DMS79 (cell line): Measurements from ENCODE around the gene BCAR3.

Source experiments
- DNase-seq: peaks from one replicate; lab custom pipeline; 2025; lab: John Stamatoyannopoulos, UW

BCAR3 gene

DNA sequence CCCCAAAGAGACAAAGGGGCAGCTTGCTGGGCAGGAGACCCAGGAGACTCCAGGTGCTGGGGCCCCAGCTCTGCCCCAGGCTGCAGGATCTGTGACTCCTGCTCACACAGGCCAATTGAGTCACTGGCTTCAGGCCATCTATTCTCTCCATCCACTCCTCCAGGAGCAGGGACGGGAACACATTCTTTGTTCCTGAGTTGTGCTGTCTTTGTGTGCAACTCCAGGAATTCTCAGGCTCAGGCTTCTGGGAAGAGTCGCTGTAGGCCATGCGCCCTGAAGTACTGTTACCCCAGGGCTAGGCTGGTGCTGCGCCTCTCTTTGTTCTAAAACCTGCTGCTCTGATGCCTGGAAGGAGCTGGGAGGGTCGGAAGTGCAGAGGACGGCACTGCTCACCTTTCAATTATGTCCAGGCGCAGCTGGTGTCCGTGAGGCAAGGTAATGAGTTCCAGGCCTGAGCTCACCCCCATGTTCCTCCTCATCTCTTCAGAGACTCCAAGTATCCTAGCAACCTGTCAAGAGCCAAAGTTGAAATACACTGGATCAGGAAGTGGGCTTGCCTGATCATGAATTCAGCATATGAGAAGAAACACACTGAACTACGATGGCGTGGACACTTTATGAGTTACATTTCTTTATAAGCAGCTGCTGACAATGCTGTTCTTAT lies 105.9 kb downstream of the BCAR3 start:
- peak; percentile 81 for DNase-seq

DNA sequence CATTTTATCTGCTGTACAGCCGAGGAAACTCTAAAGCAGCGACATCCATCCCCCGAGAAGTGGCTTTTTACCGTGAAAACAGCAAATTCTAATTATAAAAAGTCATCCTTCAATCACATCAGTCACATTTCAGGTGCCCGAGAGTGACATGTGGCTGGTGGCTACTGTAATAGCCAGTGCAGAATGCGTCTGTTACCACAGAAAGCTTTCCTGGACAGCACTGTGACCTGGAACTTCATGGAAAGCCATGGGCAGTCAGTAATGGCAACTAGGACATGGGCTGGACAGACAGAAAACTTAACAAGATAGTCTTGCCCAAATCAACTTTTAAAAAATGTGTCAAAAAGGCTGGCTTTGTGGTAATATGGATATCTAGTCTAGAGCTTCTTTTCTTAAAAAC lies 106.6 kb downstream of the BCAR3 start:
- no peak for DNase-seq

DNA sequence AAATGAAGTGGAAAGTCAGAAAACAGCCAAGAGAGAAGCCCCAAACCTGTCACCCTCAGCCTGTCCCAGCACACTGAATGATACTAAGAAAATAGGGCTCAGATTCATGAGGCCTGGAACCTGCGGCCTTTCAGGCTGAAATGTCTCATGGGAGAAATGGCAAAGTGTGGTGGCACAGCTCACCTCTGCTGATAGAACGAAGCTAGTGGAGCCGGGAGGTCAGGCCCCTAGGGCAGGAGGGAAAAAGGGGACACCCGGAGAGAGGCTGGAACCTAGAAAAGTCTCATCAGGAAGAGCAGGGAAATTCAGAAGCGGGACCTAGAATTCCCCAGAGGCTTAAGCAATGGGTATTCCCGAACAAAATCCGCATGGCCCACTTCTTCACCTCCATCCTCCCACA lies 107.1 kb downstream of the BCAR3 start:
- DNase-seq: no peak

DNA sequence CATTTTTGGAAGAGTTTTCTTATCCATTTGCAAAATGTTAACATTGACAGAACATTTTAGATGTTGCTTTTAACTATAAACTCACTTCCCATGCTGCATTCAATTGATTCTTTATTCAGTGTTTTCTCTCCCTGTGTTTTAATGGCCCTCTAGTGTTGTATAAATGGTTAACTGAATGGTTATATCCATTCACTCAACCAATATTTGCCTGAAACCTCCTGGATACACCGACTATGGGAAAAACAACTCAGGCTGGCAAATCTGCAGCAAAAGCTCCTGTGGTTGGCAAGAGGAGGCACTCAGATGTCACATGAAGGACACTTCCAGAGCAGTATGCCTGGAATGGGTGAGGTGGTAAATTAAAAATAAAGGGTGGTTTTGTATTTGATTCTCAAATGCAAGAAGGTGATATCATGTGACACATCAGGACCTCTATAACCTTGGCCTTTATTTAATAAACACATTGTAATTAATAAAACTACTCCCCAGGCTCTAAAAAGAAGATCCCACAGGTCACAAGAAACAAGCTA lies 107.6 kb downstream of the BCAR3 start:
- DNase-seq: no peak

DNA sequence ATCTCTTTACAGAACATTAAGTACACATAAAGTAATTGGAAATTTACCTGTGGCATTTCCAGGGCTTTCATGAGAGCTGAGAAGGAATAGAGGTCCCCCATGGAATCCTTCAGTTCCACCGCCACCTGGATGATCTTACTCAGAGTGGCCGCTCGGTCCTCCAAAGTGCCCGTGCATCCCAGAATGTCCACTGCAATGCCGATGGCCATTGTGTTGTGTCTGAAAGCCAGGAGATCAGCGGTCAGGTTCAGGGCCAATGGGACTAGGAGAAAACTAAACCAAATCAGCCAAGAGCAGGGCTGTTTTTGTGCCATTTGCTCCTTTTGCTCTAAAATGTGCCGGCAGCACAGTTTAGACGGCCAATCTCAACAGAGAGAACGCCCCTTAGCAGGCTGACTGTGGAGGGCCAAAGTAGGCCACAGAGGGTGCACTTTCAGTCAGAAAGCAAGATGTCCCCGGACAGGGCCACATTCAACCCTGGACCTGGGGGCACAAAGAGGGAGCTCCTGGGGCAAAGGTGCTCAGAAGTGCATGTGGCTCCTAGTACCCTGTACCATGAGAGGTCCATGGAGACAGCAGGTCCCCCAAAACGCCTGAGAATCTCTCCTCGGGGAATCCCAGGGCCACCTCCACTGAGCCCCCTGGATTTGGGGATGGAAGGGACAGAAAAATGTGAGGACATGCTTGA lies 109.9 kb downstream of the BCAR3 start:
- DNase-seq: no peak

DNA sequence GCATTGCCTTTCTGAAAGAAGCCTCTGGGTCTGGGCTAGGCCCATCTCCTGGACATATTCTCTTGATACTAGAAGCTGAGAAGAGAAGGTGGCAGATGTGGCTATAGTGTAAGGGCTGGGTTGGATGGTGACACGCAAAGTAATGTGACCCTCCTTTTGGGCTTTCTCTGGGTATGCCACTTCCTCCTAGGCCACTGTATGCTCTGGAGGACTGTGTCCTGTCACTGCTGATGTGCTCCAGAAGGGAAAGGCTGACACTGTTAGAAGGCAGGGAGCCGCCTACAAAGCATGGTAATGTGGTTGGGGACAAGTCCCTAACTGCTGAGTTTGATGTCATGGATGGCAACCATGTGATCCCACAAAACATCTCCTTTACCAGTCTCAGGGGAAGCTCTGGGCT lies 112.1 kb downstream of the BCAR3 start:
- DNase-seq: no peak

DNA sequence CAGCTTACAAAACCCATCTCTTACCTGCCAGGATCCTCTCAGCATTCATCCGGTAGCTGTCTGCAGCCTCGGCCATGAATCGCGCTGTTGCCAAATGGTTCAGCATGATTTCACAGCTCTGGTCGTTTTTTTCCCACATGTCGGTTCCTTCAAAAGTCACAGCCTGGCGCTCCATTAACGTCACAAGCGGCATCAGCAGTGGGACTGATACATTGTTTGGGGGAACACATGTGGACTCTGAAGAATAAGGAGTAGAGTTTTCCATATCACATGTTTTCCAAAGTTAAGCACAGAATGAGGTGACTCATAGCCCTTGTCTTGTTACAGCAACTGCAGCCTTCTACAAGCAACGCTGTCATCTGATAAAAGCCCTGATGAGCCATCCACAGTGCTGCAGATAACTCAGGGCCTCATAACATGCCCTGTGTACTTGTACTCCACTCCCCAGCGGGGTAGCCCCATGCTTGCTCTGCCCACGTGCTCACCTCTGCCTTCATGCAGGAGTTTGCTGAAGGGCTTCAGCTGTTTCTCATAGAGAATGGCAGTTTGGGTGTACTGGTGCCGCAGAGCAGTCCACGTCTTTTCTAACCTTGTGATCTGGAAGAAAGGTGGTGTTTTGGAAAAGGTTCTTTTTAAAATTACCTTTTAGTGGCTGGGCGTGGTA lies 114.2 kb downstream of the BCAR3 start:
- no peak for DNase-seq

DNA sequence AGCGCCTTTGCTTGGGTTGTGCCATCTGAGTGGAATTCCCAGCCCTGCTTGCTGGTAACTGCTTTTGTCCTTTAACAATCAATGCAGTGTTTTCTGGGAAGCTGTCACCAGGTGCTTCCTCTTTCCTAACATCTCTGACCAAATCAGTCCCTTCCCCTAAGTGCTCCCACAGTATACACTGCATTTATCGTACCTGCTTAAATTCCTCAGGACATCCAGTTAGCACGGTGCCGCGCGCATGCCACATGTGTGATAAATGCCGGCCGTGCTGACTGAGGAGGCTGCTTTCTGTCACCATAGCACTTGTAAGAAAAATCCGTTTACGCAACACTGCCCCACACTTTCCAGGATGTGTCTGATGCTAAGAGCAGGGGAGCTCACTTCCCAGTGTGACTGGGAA lies 115.4 kb downstream of the BCAR3 start:
- no peak for DNase-seq

DNA sequence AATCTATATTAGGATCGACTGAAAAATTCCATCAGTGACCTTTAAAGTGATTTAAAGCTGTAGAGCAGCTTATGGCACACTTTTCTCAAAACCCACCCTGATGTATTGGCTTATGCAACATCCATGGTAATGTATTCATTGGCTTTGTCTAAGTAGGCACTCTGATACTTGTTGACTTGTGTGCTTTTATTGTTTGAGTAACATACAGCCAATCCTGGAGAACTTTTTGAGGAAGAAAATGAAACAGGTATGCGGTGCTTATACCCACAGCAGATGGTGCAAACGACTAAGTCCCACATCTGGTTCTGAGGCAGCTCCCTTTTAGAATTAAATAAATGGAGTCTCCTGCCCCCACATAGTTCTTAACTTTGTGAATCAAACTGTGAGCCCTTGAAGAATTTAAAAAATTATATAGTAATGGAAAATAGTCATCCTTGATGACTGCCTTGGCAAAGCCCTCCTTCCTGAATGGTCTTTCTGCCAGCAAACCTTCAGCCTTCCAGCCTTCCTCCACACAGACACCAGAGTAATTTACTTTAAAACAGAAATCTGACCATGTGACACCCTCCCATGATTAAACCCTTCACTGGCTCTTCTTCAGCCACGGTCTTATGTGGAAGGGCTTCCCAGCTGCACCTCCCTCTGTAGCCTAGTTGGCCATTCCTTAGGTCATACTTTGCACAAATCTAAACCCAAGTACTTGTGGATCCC lies 116.0 kb downstream of the BCAR3 start:
- DNase-seq: no peak

DNA sequence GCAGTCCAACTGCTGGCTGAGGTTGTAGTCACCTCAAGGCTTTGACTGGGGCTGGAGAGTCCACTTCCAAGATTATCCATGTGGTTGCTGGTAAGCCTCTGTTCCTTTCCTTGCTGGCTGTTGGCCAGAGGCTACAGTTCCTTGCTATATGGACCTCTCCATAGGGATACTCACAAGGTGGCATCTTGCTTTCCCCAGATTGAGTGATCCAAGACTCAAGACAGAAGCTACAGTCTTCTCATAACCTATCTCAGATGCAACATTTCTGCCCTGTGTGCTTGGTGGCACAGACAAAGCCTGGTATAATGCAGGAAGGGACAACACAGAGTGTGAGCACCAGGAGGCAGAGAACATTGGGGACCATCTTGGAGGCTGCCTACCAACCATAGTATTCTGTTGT lies 121.9 kb downstream of the BCAR3 start:
- no peak for DNase-seq

DNA sequence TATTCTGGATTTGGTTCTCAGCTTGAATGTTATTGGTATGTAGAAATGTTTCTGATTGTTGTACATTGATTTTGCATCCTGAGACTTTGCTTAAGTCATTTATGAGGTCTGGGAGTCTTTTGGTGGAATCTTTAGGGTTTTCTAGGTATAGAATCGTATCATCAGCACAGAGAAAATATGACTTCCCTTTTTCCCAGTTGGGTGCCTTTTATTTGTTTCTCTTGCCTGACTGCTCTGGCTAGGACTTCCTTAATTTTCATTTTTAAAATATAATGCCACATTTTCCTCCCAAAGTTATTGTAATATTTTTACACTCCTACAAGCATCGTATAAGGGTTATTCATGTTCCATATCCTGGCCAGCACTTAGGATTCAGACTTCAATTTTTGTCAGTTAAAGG lies 122.6 kb downstream of the BCAR3 start:
- DNase-seq: no peak

DNA sequence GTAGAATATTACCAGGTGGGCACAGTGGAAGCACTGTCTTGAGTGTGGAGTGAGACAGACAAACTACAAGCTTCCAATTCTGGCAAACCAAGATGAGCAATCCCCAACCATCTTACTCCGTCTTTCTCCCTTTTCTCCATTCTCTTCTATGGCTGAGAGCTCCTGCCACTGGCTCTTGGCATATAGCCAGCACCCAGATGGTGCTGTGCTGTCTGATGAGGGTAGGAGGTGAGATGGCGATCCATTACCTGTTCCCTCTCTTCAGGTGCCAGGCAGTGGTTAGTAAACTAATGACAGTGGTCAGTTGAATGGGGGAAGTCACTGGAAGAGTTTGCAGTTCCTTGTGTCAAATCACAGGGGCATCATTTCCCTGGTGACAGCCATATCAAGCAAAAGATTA lies 125.3 kb downstream of the BCAR3 start:
- peak; percentile 11 for DNase-seq

DNA sequence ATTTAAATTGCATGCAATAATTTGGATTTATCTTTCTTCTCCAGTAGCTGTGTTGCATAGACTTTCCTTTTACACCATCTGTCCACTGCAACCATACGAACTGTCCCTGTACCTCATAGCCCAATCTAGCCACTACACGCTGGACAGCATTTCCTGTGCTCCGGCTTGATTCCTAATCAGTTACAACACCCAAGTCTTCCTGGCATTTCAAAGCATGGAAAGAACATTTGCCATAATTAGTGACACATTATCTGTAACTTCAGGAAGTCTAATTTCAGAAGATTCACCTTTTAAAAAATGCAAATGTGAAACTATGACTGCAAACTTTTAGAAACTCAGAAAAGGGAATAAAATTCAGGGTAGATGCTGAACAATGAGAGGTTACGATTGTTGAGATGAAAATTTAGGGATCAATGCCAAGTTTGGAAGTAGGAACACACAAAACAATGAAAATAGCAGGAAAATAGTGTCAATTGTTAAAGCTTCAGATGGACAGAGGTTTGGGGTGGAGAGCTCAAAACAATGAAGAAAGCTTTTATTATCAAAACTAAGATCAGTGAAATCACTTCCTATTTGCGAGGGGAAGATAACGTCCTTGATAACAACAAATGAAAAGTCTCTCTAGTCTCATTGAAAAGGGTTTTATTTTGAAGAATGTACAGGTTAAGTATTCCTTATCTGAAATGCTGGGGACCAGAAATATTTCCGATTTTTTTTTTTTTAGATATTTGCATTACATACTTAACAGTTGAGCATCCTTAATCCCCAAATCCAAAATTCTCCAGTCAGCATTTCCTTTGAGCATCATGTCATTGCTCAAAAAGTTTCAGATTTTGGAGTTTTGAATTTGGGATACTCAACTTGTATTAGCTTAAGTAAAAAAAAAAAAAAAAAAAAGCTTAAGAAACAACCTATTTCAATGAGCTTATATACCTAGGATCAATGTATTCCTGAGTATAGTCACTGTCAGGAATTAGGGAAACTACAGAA lies 126.5 kb downstream of the BCAR3 start:
- DNase-seq: no peak

DNA sequence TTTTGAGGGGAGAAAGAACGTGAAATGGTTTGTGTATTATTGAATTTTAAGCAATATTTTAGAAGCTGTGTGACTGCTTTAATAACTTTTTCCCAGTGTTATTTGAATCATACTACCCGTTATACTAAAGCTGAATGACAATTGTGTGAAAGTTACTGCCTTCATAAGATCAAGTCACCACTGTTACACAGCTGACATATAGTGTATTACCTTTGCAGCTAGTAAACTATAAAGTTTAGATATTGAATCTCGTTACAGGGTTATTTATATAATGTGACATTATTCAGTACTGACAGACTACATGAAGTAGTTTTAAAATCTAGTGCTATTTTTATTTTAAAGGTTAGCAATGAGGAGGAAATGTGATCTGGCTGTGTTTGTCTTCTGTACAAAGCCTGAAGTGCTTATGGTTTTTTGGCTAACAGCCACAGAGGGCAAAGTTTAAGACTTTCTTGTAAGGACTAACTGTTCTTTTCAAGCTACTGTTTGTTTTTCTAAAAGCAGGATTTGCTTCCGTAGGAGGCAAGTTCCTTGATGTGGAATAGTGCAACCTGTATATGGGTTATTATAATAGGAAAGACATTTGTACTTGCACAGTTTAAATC lies 127.6 kb downstream of the BCAR3 start:
- DNase-seq: peak; percentile 4

DNA sequence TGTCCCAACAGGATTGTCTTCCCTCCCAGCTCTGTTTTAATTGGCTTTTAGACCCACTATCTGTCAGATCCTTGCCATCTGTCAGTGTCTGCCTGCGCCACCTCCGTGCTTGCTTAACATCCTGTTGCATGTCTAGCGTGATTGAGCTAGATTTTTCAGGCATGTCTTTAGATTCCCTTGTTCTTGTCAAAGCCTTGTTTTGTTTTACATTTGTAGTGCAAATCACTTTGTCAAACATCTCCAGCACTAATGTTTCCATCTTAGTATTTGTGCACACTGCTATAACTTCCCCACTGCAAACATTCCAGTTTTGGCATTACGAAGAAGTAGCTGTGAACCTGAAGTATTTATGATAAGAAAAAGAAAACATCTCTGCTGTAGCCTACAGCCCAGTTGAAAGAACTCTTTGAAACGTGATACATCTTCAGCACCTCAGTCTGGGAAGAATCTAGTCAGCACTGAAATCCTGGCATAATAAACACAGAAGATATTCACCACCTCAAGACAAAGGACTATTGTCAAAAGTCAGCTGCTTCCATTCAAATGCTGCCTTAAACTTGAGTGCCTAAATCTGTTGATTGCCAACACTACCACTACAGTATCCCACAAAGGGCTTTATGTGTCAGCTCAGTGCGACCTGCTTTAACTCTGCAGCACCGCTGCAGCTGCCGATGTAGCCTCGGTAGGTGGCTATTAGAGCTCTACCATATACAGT lies 128.7 kb downstream of the BCAR3 start:
- DNase-seq: no peak

DNA sequence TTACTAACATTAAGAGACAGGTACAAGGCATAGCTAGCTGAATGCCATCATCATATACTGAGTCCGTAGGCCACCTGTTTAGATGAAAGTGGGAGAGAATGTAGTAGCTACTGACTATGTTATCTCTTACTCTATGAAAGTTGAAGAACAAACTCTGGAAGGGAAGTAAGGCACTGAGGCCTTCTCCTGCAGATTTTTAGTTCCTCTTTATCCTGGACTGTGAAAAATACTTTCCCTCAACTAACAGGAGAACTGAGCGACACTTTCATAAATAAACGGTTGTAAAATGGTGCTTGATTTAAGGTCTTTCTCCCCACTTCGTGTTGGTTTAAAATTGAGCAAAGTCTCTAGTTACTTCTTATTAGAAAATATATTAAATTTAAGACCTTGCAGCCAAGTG lies 131.8 kb downstream of the BCAR3 start:
- no peak for DNase-seq

DNA sequence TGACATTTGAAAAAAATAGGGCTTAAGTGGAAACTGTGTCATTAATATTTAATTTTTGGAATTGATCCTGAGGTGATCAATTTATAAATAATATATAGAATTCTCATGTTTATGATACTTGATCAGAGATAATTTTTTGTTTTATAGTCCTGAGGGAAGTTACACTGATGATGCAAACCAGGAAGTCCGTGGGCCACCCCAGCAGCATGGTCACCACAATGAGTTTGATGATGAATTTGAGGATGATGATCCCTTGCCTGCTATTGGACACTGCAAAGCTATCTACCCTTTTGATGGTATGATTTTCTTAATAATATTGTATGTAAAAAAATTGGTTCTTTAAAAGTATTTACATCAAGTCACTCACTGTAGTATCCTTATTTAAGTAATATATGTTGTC lies 132.5 kb downstream of the BCAR3 start:
- no peak for DNase-seq

DNA sequence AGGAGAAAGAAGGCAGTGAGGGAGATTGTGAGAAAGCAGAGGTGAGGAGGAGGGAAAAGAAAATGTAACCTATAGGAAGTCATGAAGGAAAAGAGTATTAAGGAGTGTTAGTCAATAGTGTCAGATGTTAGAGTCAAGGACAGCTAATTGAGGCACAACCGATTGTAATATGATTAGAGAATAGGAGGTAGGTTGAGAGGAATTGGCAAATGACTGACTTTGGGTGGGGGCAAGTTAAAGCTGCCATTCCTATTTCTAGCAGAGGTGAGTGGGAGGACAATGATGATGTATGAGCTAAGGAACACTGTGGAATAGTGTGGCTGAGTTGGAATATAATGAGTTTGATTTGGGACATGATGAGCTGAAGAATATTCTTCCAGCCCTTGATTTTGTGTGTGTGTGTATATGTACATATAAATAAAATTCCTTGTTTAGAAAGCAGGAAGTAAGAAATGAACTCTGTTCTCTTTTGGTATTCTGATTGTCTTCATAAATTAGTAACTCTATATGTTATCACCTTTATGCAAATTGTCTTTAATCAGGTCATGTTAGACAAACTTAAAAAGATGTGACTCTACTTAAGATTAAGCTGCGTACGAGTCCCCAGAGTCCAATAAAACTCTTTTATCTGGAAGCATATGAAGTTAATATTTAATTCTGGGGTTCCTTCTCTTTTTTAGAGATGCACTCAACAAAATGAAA lies 135.3 kb downstream of the BCAR3 start:
- DNase-seq: no peak

DNA sequence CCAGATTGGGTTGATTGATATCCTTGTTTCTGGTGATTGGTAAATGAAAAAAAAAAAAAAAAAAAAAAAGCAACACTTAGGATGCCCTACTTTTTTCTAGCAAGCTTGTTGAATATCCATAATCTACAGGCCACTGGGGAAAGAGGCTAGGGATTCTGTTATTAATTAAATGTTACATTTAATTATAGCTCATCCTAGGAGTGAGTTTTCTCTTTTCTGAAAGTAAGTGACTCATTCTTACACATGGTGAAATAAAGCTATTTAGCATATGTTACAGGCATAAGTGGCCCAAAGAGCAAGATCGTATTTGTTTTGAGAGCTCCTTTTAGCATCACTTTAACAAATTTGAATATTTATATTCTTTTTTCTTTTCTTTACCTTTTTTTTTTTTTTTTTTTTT lies 139.2 kb downstream of the BCAR3 start:
- DNase-seq: no peak

DNA sequence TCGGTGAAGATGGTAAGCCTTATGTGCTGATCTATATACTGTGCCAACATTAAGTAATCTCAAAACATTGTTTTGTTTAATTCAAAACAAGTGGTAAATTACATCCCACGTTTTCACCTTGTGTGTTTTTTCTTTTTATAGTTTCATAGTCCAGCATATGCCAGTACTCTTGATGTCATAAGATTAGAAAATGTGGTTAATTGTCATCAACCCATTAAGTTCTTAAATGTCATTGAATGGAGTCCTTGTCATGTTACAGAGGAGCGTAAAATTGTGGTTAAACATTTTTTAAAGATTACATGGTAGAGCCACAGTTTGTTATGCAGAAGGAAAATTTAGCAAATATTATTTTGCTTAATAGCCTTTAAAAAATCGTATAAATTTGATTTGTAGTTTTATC lies 140.6 kb downstream of the BCAR3 start:
- peak; percentile 17 for DNase-seq
